Measurements from ENCODE around the gene DUSP7. TPM values are rescaled to one million over a fixed set of nuclear protein-coding genes. Genes with fewer than 3 reads are reported as not detected.

The DUSP7 gene
- total RNA-seq, 1 donor from 2014 or later, result 59.9 TPM

DNA sequence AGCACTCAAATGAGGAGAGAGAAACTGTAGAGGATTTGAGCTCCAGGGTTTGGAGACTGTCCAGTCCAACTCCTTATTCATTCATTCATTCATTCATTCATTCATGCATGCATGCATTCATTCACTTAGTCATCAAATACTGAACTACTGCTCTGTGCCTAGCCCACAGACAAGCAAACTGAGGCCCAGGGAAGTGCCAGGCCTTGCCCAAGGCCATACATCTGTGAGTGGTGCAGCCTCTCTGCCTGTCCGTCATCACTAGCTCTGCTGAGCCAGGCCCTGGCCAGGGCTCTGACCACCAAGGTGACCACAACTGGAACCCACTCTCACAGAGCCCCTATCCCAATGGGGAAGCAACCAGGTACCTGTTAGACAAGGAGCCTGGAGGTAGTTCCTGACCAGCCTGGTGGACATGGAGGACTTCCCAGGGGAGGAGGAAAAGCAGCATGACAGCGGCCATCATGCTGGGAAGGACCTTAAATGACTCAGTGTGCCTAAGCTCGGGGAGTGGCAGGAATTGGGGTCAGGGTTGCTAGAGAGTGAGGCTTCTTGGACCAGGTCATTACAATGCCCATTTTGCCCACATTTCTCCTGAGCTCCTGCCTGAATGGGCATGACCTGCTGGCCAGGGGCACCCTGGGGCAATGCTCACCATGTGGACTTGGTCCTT is 33.1 kb downstream of the DUSP7 start:
- TF ChIP-seq, protein P1, sequence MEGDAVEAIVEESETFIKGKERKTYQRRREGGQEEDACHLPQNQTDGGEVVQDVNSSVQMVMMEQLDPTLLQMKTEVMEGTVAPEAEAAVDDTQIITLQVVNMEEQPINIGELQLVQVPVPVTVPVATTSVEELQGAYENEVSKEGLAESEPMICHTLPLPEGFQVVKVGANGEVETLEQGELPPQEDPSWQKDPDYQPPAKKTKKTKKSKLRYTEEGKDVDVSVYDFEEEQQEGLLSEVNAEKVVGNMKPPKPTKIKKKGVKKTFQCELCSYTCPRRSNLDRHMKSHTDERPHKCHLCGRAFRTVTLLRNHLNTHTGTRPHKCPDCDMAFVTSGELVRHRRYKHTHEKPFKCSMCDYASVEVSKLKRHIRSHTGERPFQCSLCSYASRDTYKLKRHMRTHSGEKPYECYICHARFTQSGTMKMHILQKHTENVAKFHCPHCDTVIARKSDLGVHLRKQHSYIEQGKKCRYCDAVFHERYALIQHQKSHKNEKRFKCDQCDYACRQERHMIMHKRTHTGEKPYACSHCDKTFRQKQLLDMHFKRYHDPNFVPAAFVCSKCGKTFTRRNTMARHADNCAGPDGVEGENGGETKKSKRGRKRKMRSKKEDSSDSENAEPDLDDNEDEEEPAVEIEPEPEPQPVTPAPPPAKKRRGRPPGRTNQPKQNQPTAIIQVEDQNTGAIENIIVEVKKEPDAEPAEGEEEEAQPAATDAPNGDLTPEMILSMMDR (IDR thresholded peaks at IDR 0.05), result no peak
- TF ChIP-seq POLR2A (IDR thresholded peaks at IDR 0.05) (no peak), POLR2AphosphoS5 (IDR thresholded peaks at IDR 0.05; ENCODE audit: insufficient read depth in 1 of 2, low read depth in 1 of 2) (no peak)
- Histone ChIP-seq H3K27me3 (no peaks in the 10 kb centered on the region), H3K27ac (no peak overlapping the region), H3K4me3 (no peak overlapping the region), H3K36me3 (no peaks in the 10 kb centered on the region), H3K4me1 (peaks cover 25% of the 10 kb centered on the region), H3K9me3 (no peaks in the 10 kb centered on the region)
- no peak for DNase-seq (ENCODE audit: extremely low spot score in 2 of 2)
- intact Hi-C loops (cut with DNase I), result no loop called here

DNA sequence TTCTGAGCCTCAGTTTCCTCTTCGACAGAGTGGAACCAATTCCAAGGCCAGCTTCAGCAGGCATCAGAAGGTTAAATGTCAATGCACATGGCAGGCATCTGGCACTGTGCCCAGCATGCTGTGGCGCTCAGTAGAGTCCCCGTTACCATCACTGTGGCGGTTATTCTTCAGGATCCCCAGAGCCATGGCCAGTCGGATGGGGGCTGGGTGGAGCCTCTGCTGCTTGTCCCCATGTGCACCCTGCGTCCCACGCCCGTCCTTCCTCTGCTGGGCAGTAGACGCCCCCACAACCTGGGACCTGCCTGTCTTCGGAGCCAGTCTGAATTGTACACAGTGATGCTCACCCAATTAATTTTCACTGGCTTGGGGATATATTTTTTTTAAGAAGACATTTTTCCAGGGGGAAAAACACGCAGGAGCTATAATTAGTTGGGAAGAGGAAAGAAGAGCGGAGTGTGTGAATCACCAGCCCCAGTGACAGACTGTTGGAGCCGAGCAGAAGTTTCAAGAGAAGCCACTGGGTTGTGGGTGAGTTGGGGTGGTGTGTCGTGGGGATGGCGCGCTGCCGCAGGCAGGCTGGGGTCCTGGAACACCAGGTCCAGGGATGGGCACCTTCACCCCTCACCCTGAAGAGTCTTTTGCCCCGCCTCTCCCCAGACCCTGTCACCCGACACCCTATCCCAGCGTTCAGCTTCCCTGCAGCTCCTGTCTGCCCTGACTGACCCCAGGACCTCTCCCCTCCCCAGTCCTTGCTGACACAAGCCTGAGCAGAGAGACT is 33.9 kb downstream of the DUSP7 start:
- H3K4me1 ChIP-seq, result peaks cover 24% of the 10 kb centered on the region
- H3K36me3 ChIP-seq, result no peaks in the 10 kb centered on the region
- intact Hi-C loops (cut with DNase I), result no loop called here
- no peak overlapping the region for H3K4me3 ChIP-seq
- TF ChIP-seq, protein P1 (IDR thresholded peaks at IDR 0.05), result no peak
- TF ChIP-seq POLR2A (IDR thresholded peaks at IDR 0.05) (no peak), POLR2AphosphoS5 (IDR thresholded peaks at IDR 0.05; ENCODE audit: insufficient read depth in 1 of 2, low read depth in 1 of 2) (no peak)
- no peaks in the 10 kb centered on the region for H3K9me3 ChIP-seq
- H3K27me3 ChIP-seq, result no peaks in the 10 kb centered on the region
- peak overlapping the region; percentile 54 for H3K27ac ChIP-seq
- no peak for DNase-seq (ENCODE audit: extremely low spot score in 2 of 2)

DNA sequence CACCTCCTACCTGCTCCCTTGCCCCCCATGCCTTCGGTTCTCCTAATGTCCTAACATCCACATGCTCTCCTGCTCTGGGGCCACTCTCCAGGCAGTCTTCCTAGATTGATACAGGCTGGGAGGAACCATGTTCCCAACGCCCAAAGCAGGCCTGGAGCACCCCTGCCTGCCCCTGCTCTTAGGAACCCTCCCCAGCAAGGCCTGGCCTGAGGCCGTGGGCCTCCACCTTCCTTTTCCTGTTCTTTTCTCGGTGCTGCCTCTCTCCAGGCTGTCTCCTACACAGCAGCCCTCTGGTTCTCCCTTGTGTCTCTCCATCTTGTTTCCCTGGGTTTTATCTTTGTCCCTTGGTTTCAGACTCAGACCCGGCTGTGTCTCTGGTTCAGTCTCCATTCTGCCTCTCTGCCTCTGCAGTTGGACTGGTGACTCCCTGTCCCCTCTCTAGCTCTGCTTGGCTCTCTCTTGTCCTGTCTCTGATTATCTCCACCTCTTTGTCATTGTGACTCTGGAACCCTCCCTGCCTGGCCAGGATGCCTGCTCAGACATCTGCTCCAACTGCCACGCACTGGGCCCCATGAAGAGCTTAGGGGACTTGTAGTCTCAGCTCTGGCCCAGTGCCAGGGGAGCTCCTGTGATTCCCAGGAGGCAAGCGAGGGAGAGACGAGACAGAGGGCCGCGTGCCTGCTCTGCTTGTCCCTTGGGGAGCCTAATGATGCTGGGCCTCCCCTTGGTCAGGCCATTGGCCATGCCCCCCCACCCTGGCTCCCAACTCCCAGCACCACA is 34.7 kb downstream of the DUSP7 start:
- Histone ChIP-seq H3K9me3 (no peaks in the 10 kb centered on the region), H3K36me3 (no peaks in the 10 kb centered on the region), H3K4me1 (peaks cover 24% of the 10 kb centered on the region), H3K4me3 (no peak overlapping the region), H3K27me3 (no peaks in the 10 kb centered on the region), H3K27ac (peak overlapping the region; percentile 54)
- TF ChIP-seq POLR2AphosphoS5 (IDR thresholded peaks at IDR 0.05; ENCODE audit: insufficient read depth in 1 of 2, low read depth in 1 of 2), result no peak
- TF ChIP-seq POLR2A (IDR thresholded peaks at IDR 0.05), result no peak
- TF ChIP-seq, protein P1 (IDR thresholded peaks at IDR 0.05), result no peak
- no peak for DNase-seq (ENCODE audit: extremely low spot score in 2 of 2)
- intact Hi-C loops (cut with DNase I), result no loop called here

GRCh38 chr3:52020796-52021195 is 35.6 kb downstream of the DUSP7 start:
- Histone ChIP-seq H3K27ac (peak overlapping the region; percentile 54), H3K36me3 (no peaks in the 10 kb centered on the region), H3K4me3 (no peak overlapping the region), H3K27me3 (no peaks in the 10 kb centered on the region), H3K4me1 (peaks cover 24% of the 10 kb centered on the region), H3K9me3 (no peaks in the 10 kb centered on the region)
- TF ChIP-seq, protein P1 (IDR thresholded peaks at IDR 0.05), result no peak
- TF ChIP-seq POLR2A (IDR thresholded peaks at IDR 0.05) (no peak), POLR2AphosphoS5 (IDR thresholded peaks at IDR 0.05; ENCODE audit: insufficient read depth in 1 of 2, low read depth in 1 of 2) (no peak)
- intact Hi-C loops (cut with DNase I), result no loop called here
- DNase-seq (ENCODE audit: extremely low spot score in 2 of 2), result no peak
